COLO829 (cell line): Measurements from ENCODE around the gene FBN2.
"Not testable (repeated sequence)": the region's sequence is repeated elsewhere in the genome, so short reads cannot be mapped to it uniquely, and the experiment has no call there.

Source experiments
- DNase-seq: peaks from one replicate; pipeline ENCODE4 v3.0.0; 2012; ENCODE audit warnings: low spot score

The FBN2 gene

DNA sequence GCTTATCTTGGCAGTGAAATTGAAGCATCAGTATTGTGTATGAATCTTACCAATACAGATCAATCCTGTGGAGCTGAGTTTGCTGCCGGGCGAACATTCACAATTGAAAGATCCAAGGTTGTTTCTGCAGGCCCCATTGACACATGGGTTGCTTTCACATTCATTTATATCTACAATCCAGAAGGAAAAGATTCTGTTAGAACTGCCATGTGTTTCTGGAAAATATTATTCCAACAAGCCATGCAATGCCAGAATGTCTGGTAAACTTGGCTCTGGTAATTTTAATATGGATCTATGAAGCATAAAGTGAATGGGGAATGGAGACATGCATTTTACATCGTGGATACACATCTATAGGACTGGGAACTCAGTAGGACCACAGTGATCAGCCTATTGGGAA, 180.8 kb downstream of the FBN2 start:
- no peak for DNase-seq

DNA sequence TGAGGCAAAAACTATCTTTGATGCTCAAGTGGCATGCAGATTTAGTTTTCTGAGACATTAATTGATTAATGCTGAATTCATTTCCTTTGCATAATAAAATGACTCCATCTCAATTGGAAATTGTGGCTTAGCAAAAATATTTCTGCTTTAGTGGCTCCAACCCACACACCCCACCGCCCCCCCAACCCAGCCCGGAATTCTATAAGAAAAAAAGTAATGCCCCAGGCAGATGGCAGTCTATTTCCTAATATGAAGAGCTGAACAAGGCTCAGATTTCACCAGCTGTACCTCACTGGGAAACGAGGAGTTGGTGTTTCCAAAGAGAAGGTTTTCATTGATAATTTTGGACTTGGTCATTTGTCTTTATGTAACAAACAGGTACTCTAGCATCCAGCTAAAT, 182.1 kb downstream of the FBN2 start:
- DNase-seq = no peak

GRCh38 chr5:128353441-128354107, 184.5 kb downstream of the FBN2 start:
- DNase-seq = no peak

- DNase-seq = no peak
Measured at GRCh38 chr5:128350705-128351104, 187.3 kb downstream of the FBN2 start.

DNA sequence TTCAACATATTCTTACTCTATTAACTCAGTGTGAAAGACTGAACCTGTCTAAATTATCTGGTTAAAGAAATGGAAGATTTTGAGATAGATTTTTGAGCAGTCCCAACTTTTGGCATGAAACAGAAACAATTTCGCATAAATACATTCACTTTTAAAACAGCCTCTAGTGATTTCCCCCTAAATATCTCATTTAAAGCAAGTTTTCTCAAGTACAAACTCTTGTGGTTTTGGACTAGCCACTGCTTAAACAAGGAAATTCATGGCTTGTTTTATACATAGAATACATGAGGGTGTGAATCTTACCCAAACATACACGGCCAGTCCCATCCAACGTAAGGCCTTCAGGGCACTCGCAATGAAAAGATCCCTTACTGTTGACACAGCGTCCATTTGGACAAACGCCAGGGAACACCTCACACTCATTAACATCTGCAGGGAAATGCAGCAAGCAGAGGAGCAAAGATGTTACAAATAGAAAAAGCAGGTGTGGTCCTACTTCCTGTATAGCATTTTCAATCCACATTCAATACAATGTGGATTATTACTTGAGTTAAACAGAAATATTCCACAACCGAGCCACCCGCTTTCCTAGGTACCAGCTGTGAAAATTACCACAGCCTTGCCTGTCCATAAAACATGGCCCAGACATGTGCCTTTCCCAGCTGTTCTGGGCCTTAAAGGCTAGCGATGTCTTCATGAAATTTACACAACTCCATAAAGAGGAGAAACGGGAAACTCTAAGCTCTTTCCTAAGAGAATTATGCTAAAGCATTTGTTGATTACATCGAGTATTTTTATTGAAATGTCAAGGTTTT, 188.8 kb downstream of the FBN2 start:
- no peak for DNase-seq

GRCh38 chr5:128346038-128346437, 192.0 kb downstream of the FBN2 start:
- DNase-seq = no peak

- DNase-seq = no peak
Measured at GRCh38 chr5:128345247-128345646, 192.8 kb downstream of the FBN2 start.

DNA sequence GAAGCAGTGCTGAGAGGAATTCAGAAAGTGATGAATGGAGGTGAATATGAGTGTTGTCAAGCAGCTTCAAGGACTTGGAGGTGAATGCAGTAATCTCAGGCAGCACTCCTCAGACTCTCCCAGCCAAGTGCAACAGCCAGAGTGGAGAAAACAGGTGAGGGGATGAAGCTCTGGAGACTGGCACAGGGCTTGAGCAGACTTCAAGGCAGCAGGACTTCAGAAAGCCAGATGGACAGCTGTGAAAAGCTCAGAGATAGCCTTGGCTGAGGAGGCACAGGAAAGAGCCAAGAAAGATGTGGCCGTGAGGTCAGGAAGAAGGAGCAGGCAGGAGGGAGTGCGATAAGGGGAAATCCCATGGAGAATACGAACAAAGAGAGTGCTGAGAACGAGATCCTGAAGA, 194.9 kb downstream of the FBN2 start:
- no peak for DNase-seq

DNA sequence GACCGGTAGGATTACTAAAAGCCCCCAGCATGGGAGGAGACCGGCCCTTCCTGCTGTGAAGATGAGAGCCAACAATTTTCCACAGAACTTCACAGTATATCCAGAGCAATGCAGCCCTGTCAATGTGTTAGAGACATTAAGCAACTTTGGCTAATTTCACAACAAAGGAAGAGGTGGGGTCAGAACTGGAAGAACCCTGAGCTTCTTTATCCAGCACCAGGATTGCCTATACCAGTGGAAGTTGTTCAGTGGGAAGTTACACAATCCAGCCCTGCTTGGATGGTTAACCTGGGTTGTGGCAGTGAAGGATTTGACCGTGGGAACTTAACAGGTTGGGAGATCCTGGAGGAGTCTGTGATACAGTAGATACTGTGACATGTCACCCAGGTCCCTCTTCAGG, 197.0 kb downstream of the FBN2 start:
- no peak for DNase-seq

- no peak for DNase-seq
Measured at GRCh38 chr5:128340648-128341047, 197.4 kb downstream of the FBN2 start.

- DNase-seq = no peak
Measured at GRCh38 chr5:128339585-128339984, 198.5 kb downstream of the FBN2 start.

GRCh38 chr5:128338649-128339048, 199.4 kb downstream of the FBN2 start:
- no peak for DNase-seq

DNA sequence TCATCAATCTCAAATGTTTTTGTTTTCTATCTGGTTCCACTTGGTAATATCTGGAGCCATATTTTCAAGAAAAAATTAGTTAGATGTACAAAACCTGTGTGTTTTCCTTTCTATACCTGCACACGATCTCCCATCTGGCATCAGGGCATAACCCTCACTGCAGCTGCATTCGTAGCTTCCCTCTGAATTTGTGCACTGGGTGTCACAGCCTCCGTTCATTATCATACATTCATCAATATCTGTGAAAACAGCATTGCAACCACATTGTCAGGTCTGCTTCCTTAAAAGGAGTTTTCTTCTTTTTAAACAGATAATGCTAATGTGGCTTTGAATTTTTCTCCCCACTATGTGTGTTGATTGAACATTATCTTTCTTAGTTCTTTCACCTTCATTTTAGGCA, 202.7 kb downstream of the FBN2 start:
- no peak for DNase-seq

- no peak for DNase-seq
Measured at GRCh38 chr5:128334010-128334716, 203.9 kb downstream of the FBN2 start.

DNA sequence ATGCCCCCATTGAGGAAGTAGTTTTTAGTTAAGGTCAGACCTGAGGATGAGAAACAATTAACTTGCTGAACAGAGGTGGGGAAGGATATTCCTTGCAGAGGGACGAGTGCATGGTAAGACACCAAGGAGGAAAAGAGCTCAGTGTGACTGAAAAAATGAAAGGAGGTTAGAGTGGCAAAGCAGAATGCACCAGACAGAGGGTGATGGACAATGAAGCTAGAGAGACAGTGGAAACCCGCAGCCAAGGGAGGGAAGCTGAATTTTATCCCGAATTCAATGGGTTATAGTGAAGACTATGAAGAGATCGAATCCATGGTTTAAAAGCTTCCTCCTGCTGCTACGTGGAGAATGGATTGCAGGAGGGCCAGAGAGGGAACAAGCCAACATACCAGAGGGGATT, 206.8 kb downstream of the FBN2 start:
- no peak for DNase-seq

DNA sequence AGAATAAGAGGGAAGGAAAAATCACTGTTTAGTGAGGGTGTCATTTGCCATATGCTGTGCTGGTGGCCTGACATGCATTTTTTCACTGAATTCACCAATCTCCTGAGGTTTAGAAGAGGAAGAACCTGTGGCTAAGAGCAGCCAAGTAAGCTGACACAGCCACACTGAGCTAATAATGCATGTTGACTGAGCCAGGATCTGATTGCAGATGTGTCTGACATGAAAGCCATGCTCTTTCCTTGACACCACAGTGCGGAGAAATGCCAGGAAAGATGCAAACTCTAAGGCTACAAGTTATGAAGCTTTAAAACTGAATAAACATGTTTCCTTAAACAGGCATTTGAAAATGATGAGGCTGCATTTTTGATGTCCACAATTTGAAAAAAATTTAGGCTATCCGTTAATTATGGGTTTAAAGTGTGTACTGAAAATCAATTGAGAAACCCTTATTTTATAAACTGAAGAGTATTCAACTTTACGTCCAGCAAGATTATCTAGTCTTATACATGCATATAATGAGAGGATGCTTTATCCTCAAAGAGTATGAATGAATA, 208.6 kb downstream of the FBN2 start:
- DNase-seq = no peak

- no peak for DNase-seq
Measured at GRCh38 chr5:128328446-128328845, 209.6 kb downstream of the FBN2 start.

DNA sequence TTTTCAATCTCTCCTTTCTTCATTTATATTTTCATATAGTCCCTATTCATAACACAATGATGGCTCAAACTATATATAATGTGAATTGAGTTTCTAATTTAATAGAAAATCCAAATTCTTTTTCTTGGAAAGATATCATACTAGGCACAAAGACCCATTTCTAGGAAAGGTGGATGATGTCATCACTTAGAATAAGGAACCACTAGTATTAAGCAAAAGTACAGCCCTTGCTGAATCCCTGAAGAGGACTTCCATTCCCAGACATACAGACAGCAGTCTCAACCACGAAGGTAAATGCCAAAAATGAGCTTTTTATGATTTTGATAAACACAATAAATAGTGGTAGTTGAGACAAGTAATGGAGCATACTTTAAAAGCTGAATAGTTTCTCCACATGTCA, 210.0 kb downstream of the FBN2 start:
- no peak for DNase-seq

DNA sequence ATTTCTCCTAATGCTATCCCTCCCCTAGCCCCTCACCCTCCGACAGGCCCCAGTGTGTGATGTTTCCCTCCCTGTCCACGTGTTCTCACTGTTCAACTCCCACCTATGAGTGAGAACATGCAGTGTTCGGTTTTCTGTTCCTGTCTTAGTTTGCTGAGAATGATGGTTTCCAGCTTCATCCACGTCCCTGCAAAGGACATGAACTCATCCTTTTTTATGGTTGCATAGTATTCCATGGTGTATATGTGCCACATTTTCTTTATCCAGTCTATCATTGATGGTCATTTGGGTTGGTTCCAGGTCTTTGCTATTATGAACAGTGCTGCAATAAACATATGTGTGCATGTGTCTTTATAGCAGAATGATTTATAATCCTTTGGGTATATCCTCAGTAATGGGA, 216.6 kb downstream of the FBN2 start:
- not testable (repeated sequence) for DNase-seq

DNA sequence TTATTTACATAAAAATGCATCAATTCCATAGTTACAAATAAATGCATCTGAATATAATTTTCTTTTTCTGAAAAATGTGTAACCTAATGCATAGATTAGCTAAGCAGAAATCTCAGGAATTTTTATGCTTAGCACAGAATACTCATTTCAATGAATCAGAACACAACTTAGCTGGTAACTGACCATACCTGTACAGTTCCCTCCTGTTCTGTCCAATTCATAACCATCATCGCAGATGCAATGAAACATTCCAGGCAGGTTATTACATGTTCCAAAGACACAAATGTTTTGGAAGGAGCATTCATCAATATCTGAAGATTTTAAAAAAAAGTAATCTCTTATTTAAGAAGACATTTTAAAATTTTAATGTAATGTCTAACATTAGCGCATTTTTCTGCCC, 219.4 kb downstream of the FBN2 start:
- no peak for DNase-seq

DNA sequence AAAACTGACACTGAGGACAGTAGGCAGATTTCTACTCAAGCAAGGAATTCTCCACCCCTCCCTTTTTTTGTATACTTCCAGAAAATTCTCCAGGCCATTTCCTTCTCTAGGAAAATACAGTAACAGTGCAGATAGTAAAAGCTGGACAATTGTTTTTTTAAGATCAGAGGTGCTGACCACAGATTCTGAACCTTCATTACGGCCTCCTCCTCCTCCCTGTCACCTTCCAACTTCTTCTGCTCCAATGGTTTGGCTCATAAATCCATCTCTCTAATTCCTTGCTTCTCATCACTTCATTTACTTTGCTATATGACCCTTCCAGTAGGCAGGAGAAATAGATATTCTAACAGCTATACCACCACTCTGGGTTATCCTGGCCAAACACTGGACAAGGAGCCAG, 220.6 kb downstream of the FBN2 start:
- DNase-seq = no peak

GRCh38 chr5:128315671-128316070, 222.4 kb downstream of the FBN2 start:
- no peak for DNase-seq

DNA sequence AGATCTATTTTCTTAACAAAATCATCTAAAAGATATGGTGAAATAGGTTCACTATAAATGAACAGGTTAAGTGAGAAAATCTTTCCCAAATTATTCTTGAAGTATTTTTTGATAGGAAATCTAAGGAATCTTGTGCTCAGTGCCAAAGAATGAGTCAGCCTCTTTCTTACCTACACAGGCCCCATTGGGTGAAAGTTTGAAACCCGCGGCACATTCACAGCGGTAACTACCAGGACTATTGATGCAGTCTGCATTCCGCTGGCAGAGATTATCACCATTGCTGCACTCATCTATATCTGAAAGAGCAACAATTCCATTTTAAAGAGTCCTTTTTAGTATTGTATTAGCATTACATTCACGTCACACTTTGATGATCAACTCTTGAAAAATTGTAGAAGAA, 232.7 kb downstream of the FBN2 start:
- no peak for DNase-seq
